ENCODE measurements around the gene DNAJC16.

Gene DNAJC16

DNA sequence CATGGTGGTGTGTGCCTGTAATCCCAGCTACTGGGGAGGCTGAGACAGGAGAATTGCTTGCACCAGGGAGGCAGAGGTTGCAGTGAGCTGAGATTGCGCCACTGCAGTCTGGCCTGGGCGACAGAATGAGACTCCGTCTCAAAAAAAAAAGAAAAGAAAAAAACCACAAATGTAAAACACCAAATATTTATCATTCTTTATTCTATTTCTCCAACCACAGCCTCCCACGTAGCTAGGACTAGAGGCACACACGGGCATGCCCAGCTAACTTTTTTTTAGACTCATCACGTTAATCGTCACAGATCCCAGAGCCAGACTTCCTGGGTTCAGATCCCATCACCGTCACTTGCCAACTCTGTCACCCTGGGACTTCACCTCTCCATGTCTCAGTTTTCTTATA, 13.5 kb downstream of the DNAJC16 start:
- no peak for DNase-seq (ENCODE audit: low read depth in 2 of 2)

DNA sequence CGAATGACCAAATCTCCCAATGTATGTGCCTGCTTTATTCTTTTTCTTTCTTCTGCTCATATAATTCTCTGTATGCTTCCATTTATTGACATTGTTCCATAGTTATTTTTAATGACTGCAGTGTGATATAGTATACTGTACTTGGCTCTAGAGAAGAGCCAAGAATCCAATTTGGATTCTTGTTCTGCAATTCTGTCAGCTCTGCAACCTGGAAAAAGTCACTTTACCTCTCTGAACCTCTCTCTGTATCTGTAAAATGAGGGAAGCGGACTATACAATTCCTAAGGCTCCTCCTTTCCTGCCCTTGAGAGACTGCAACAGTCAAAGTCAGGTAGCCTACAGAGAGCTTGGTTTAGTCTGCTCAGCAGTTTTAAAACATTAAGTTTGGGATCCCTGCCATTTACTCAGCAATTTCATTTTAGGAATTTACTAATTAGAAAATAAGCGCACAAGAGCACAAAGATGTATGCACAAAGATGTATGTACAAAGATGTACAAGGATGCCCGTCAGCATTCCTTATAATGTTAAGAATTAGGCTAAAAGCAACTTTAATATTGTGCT, 14.7 kb downstream of the DNAJC16 start:
- no peak for DNase-seq (ENCODE audit: low read depth in 2 of 2)

DNA sequence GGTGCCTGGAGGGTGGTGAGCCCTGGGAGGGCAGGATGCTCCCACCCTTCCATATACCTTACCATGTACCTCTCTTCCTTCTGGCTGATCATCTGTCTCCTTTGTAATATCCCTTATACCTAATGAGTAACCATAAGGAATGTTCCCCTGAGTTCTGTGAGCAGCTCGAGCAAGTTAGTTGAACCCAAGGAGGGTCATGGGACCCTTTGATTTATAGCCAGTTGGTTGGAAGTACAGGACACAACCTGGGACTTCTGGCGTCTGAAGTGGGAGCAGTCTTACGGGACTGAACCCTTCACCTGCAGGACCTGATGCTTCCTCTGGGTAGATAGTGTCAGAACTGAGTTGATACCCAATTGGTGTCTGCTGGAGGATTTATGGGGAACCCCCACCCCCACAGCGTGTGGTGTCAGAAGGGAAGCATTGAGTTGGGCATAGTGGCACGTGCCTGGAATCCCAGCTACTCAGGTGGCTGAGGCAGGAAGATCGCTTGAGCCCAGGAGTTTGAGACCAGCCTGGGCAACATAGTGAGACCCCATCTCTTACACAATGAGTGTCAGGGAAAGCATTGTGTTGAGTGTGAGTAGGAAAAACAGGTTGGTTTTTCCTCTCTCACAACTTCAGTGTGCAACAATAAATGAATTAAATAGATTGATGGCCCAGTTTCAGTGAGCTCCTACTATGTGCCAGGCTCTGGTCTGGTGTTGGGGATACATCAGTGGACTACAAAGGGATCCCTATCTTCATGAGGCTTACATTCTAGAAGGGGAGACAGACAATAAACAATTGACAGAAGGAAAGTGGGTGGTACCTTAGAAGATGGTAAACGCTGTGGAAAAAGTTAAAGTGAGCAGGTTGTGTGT, 16.0 kb downstream of the DNAJC16 start:
- DNase-seq (ENCODE audit: low read depth in 2 of 2): no peak

DNA sequence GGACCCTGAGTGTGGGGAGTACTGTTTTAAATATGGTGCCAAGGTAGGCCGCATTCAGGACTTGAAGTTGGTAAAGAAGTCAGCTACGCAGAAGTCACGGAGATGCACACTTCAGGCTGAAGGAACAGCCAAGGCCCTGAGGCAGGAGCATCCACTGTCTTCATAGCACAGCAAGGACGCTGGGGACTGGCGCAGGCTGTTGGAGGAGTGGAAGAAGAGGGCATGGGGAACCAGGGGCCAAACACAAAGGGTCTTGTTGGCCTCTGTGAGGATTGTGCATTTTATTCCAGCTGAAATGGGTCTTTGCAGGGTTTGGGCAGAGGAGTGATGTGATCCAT, 16.6 kb downstream of the DNAJC16 start:
- DNase-seq (ENCODE audit: low read depth in 2 of 2): no peak

DNA sequence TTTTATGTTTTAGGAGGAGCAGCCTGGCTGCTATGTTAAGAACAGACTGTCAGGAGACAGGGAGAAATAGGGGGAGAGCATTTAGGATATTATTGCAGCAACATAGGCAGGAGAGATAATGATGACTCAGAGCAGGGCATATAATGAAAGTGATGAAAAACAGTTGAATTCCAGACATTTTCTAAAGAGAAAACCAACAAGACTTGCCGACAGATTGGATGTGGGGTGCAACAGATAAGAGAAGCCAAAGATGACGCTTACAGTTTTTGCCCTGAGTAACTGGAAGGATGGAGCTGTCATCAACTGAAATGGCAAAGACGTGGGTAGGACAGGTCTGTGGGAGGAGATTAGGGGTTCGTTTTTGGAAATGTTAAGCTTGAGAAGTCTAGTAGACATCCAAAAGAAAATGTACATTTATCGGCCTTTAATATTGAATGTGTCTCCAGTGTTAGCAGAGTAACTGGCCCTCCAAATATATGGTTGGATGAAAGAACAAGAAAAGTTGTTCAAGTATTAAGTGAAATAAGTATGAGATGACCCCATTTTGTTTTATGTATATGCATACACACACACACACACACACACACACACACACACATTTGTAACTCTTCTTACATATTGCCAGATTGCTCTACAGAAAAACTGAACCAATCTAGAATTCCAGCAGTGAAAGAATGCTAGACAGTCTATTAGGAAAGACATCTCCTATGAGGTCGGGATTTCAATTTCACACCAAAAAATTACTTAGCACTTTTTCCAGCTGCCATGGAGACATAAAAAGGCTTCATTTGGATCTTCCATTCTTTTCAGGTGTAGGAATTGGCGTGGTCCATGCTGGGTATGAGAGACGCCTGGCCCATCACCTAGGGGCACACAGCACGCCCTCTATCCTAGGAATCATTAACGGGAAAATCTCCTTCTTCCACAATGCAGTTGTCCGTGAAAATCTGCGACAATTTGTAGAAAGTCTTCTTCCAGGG, 17.2 kb downstream of the DNAJC16 start:
- DNase-seq (ENCODE audit: low read depth in 2 of 2): no peak

DNA sequence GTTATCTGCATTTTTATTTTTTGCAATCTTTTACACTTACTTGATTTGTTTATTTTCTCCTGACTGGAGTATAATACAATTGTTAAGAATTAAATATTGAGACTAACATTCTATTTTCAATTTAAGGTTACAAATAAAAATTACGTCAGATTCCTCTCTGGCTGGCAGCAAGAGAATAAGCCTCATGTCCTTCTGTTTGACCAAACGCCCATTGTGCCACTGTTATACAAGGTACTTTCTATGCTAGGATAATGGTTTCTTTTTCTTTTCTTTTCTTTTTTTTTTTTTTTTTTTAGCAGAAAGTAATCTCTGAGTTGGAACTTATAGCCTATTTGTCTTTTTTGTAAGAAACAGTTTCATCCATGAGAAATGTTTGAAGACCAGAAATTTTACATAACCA, 20.0 kb downstream of the DNAJC16 start:
- DNase-seq (ENCODE audit: low read depth in 2 of 2): no peak

DNA sequence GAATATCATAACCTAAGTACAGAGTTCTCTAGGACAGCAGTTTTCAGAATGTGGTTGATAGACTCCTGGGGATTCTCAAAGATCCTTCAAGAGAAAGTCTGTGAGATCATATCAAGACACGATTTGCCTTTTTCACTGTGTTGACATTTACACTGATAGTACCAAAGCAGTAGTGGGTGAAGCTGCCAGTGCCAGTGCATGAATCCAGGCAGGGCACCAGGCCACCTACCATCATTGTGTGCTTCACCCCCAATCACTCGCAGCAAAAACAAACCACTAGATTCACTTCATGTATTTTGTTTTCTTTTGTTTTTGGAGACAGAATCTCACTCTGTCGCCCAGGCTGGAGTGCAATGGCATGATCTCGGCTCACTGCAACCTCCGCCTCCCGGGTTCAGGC, 23.9 kb downstream of the DNAJC16 start:
- DNase-seq (ENCODE audit: low read depth in 2 of 2): no peak

DNA sequence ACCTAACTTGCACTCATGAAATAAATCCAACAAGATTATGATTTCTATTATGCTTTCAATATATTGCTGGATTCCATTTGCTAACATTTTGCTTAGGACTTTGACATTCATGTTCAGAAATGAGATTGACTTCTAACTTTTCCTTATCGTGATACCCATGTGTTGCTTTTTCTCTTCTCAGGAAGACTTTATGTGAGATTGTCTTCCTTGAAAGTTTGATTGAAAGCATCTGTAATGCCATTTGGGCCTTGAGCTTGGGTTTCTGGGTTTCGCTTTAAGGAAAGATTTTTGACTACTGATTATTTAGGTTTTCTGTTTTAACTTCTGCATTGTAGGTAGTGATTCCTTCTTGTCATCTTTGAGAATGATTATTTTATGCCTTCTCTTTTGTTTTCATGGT, 30.4 kb downstream of the DNAJC16 start:
- no peak for DNase-seq (ENCODE audit: low read depth in 2 of 2)

DNA sequence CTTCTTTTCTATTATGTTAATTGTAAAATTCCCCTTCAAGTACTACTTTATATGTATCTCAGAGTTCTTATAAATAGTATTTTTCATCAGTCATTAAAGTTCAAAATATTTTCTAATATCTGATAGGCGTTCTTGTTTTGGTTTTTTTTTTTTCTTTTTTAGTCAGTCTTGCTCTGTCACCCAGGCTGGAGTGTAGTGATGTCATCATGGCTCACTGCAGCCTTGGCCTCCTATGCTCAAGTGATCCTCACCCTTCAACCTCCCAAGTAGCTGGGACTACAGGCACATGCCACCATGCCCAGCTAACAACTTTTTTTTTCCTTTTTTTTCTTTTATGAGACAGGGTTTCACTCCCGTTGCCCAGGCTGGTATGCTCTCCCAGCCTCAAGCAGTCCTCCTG, 30.9 kb downstream of the DNAJC16 start:
- DNase-seq (ENCODE audit: low read depth in 2 of 2): no peak

DNA sequence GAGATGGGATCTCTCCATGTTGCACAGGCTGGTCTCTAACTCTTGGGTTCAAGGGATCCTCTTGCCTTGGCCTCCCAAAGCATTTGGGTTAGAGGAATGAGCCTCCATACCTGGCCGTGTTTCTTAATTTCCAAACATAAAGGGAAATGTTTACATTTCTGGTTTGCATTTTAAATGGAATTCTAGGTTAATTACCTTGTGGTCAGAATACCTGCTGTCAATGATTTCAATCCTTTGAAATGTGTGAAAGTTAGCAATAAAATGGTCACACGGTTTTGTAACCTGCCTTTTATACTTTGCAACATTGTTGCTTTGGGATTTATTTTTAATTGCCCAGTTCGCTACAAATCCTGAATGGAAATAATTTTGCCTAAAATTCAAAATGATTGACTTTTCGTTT, 31.9 kb downstream of the DNAJC16 start:
- DNase-seq (ENCODE audit: low read depth in 2 of 2): no peak

DNA sequence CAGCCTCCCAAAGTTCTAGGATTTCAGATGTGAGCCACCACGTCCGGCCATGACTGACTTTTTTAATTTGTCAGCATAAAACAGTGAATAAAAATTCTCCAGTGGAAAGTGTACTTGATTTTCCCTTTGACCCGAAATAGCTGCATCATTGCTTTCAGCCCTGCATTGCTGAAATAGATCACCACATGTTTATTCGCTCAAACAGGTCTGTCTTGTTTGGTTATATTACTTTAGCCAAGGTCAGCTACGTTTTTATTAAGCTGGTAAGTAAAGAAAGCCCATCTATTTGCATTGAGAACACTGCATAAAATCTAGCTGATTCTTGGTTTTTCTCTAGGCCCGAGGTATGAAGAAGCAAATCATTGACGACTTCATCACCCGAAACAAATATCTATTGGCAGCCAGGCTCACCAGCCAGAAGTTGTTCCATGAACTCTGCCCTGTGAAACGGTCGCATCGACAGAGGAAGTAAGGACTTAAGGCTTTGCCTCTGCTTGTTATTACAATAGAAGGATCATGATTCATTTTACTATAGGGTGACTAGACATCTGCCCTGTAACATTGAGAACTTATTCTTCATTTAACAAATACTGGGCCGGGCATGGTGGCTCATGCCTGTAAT, 32.7 kb downstream of the DNAJC16 start:
- DNase-seq (ENCODE audit: low read depth in 2 of 2): no peak

DNA sequence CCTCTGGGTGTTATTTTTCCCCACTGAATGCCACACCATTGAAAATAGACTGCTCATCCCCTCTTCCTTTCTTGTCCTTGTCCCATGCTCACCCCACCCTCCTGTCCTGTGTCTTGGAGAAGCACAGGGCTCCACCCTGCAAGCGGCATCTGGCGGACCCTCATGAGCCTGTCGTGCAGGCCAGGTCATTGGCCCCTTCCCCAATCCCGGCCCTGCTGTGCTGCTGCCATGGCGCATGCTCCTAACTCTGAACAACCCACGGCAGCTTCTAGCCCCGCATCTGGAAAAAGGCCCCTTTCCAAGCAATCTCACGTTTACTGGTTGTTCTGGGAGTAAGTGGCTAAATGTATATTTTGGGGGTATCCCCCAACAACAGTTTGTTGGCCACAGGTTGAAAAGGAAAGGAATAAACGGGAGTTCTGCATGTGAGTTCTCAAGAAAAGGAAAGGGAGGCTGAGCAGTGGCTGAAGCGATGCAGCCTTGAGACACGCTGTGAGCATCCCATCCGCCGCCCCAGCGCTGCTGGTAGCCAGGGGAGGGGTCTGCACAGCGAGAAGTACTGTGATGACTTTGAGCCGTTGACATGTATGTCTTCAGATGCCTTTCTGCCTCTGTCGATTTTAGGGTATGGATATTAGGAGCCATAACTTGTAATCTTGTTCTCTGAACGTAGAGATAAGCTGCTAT, 41.9 kb downstream of the DNAJC16 start:
- DNase-seq (ENCODE audit: low read depth in 2 of 2): no peak

DNA sequence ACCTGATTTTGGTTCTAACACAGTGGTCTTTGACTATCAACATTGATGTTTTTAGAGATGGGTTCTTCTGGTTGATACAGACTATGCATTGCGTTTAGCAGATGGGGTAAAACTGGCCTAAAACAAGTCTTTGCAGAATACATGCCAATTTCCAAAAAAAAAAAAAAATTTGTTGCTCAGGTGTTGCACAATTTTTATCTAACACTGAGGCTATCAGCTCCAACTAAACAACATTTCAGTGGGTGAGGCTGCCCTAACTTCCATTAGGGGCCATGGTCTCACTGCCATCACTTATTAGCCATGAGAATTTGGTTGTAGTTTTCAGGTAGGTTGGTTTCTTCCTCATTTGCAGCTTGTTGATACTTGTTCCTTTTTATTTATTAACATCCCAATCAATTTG, 44.2 kb downstream of the DNAJC16 start:
- DNase-seq (ENCODE audit: low read depth in 2 of 2): no peak

DNA sequence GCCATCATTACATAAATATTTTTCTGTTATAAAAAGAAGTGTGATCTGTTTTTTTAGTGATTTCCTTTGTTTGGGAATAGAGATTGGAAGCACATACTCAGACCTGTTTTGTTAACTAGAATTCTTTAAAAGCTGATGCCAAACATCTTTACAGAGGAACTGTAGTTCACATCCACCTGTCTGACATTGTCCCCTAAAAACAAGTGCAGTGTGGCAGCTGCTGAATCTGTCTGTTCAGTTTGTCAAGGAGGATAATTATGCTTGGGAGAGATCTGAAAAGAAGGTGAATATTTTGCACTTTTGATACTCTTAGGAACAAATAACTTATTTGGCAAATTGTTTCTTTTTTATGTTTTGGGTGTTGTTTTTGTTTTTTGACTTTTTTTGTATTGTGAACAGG, 44.6 kb downstream of the DNAJC16 start:
- no peak for DNase-seq (ENCODE audit: low read depth in 2 of 2)

DNA sequence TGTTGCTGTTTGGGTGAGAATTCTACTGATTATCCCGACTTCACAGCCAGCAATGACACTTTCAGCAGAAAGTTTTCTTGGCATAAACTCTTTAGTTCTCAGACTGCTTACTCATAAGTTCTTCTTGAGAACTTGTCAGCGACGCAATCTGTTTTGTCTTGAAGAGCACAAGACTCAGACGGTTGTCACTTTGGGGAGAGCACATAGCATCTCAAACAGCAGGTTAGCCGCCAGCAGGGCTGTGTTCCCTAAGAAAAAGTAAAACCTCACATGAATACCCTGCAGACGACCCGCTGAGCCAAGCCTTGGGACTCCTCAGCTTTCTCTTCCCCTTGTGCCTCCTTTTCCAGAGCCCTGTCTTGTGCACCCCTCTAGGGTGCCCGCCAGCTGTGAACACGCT, 46.8 kb downstream of the DNAJC16 start:
- no peak for DNase-seq (ENCODE audit: low read depth in 2 of 2)

DNA sequence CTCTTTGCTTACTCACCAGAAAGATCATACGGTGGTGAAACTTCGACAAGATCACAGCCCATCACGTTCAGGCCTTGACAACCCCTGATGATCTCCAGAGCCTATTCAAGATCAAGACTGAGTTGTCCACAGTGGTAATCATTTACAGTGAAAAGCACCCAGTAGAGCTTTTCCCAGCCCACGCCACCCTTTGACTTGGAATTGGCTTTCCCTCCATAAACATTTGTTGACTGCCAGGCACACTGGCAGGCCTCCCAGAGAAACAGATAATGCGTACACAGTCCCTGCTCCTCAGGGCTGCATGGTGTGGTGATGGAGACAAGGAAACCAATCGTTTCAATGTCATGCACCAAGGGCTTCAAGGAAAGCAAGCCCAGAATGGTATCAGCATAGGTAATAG, 48.1 kb downstream of the DNAJC16 start:
- DNase-seq (ENCODE audit: low read depth in 2 of 2): no peak

DNA sequence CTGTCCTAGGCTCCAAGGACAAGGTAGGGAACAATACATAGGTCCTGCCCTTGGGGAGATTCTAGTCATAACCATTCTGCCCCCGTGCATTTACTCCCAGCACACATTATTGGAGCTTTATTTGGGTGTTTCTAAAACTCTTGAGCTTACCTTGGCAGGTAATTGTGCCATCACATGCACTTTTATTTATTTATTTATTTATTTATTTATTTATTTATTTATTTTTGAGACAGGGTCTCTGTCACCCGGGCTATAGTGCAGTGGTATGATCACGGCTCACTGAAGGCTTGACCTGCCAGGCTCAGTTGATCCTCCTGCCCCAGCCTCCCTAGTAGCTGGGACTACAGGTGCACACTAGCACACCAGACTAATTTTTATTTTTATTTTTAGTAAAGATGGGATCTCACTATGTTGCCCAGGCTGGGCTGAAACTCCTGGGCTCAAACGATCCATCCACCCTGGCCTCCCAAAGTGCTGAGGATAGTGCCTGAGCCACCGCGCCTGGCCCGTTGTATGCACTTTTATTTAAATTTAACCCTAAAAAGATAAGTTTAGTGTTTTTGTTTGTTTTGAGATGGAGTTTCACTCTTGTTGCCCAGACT, 49.0 kb downstream of the DNAJC16 start:
- no peak for DNase-seq (ENCODE audit: low read depth in 2 of 2)

DNA sequence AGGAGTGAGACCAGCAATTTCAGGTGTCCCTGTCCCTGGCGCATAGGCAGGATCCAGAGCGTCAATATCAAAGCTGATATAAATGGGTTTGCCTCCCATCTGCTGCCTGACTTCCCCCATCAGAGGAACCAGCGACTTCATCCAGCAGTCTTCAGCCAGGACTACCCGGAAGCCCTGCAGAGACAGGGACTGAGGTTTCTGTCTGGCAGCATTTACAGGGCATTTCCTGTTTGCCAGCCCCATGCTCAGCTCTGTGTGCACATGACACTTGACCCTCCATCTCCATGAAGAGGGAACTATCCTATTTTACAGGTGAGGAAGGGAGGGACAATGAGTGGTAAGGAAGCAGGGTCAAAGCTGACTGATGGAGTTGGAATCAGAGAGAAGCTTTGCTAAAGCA, 51.0 kb downstream of the DNAJC16 start:
- DNase-seq (ENCODE audit: low read depth in 2 of 2): no peak

DNA sequence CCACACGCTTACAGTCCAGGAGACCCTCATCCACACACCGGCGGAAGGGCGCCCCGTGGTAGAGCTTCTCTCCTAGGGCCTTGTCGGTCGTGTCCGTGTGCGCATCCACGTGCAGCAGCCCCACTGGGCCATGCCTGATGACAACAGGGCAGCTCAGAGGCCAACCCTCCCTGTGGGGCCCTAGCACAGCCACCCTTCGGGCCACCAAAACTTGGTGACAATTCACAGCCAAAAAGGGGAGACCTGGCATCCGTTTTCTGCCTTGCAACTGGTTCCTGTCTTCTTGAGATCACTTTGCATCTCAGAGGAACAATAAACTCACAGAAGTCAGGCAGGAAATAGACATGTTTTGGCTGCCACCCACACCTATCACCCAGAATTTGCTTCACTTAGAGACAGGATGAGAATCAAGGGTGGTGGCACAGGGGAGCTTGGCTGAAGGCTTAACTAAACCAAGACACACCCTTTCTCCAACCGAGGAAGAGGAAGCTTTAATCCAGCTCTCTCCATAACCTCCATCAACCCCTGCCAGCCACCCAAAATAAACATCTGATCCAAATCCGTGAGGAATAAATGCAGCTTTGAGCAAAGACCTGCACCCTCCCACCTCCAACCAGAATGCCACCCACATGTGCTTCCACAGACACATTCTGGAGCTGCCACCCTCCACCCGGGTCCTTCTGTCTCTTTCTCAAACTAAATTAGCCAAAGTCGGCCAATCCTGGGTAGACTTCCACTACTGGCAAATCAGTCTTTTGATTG, 52.5 kb downstream of the DNAJC16 start:
- DNase-seq (ENCODE audit: low read depth in 2 of 2): no peak

DNA sequence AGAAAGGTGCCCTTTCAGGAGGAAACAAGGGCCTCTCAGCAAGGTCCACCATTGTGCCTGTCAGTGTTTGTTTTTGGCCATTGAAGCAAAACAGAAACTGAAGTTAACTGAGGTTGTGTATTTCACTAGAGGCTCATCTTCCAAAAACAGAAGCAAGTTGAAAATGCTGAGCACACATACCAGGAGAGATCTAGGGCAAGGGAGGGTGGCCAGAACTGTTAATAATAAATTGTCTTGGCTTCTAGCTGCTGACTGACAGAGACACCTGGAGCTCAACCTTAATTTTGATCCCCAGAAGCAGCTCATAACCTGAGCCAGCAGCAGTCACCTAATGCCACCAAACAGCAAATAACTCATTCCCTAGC, 53.0 kb downstream of the DNAJC16 start:
- DNase-seq (ENCODE audit: low read depth in 2 of 2): no peak

Data from stimulated activated CD8-positive, alpha-beta memory T cell treated with anti-CD3 and anti-CD28 coated beads, Interleukin-15, amount 100 ng/mL, for 48 hours (primary cell).